ENCODE measurements around the gene RRBP1. TPM values are rescaled to one million over a fixed set of nuclear protein-coding genes. Genes with fewer than 3 reads are reported as not detected.
A peak's percentile ranks its signal among the peaks of the same experiment; 100 is the strongest.

RRBP1 gene
- total RNA-seq, 2 donors from 2014 or later = 112 to 148 TPM

GRCh38 chr20:17637413-17637780 lies 44.6 kb downstream of the RRBP1 start:
- WGBS = 61% methylated on average over 4 of the region's 4 CpGs
- no peaks in the 10 kb centered on the region for H3K9me3 ChIP-seq
- no peak overlapping the region for H3K27ac ChIP-seq
- no peak overlapping the region for H3K4me3 ChIP-seq
- H3K27me3 ChIP-seq (replicated peaks; ENCODE audit: insufficient read depth) = no peaks in the 10 kb centered on the region
- TF ChIP-seq, protein P1, sequence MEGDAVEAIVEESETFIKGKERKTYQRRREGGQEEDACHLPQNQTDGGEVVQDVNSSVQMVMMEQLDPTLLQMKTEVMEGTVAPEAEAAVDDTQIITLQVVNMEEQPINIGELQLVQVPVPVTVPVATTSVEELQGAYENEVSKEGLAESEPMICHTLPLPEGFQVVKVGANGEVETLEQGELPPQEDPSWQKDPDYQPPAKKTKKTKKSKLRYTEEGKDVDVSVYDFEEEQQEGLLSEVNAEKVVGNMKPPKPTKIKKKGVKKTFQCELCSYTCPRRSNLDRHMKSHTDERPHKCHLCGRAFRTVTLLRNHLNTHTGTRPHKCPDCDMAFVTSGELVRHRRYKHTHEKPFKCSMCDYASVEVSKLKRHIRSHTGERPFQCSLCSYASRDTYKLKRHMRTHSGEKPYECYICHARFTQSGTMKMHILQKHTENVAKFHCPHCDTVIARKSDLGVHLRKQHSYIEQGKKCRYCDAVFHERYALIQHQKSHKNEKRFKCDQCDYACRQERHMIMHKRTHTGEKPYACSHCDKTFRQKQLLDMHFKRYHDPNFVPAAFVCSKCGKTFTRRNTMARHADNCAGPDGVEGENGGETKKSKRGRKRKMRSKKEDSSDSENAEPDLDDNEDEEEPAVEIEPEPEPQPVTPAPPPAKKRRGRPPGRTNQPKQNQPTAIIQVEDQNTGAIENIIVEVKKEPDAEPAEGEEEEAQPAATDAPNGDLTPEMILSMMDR (IDR thresholded peaks at IDR 0.05) = no peak
- TF ChIP-seq POLR2AphosphoS5 (IDR thresholded peaks at IDR 0.05) = no peak
- no peak for TF ChIP-seq POLR2A (IDR thresholded peaks at IDR 0.05)
- no peak for DNase-seq (ENCODE audit: low spot score)
- H3K36me3 ChIP-seq = peaks cover 4 to 38% of the 10 kb centered on the region in 2 donors
- no peaks in the 10 kb centered on the region for H3K4me1 ChIP-seq (replicated peaks)
- intact Hi-C loops (cut with DNase I) = no loop called here

DNA sequence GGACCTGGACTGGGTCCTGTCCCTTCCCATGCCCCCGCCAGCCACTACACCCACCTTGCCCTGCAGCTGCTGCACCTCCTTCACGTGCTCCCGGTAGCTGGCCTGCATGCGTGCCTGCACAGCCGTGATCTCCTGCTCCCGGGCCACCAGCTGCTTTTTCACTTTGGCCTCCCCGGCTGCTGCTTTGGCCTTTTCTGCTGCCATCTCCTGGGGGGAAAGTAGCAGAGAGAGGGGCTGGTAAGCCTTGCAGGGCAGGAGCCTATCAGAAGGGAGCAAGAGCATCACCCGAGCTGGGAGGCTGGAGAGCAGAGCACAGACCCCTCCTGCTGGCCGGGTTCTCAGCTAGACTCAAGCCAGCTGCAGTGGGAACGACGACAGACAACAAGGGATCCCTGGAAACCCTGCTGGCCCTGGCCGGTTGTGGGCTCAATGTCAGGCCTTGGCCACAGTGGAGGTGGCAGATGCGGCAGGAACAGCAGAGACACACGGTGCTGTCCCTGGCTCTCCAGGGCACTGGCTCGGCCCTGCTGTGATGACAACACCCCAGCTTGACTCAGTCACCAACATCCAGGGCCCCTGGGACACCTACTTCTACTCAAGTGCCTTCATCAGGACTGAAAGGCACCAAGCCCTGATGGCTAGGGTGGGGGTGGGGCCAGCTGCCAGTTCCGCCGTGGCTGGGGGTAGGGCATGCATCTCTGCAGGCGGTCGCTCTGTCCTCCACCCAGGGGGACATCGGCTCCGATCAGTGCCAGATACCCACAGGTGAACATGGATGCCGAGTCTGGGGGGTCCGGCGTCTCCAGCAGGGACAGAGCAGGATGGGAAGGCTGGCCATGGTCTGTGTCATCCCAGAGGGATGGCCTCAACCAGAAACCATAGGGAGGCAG lies 45.3 kb downstream of the RRBP1 start:
- H3K4me1 ChIP-seq (replicated peaks) = no peaks in the 10 kb centered on the region
- no peak for DNase-seq (ENCODE audit: low spot score)
- H3K27me3 ChIP-seq (replicated peaks; ENCODE audit: insufficient read depth) = no peaks in the 10 kb centered on the region
- intact Hi-C loops (cut with DNase I) = no loop called here
- H3K4me3 ChIP-seq = no peak overlapping the region
- TF ChIP-seq, protein P1 (IDR thresholded peaks at IDR 0.05) = no peak
- TF ChIP-seq POLR2A (IDR thresholded peaks at IDR 0.05) (no peak), POLR2AphosphoS5 (IDR thresholded peaks at IDR 0.05) (no peak)
- H3K27ac ChIP-seq = no peak overlapping the region
- H3K9me3 ChIP-seq = no peaks in the 10 kb centered on the region
- peaks cover 4 to 36% of the 10 kb centered on the region in 2 donors for H3K36me3 ChIP-seq
- WGBS = 72% methylated on average over 23 of the region's 24 CpGs

- no peaks in the 10 kb centered on the region for H3K4me1 ChIP-seq (replicated peaks)
- TF ChIP-seq POLR2A (IDR thresholded peaks at IDR 0.05) = no peak
- no peaks in the 10 kb centered on the region for H3K27me3 ChIP-seq (replicated peaks; ENCODE audit: insufficient read depth)
- no peak overlapping the region for H3K4me3 ChIP-seq
- H3K9me3 ChIP-seq = no peaks in the 10 kb centered on the region
- H3K27ac ChIP-seq = peak overlapping the region in 1 of 2 donors; percentile 11
- intact Hi-C loops (cut with DNase I) = no loop called here
- 57% methylated on average over 23 of the region's 25 CpGs for WGBS
- DNase-seq (ENCODE audit: low spot score) = no peak
- H3K36me3 ChIP-seq = peaks cover 7 to 27% of the 10 kb centered on the region in 2 donors
These were observed 46.5 kb downstream of the RRBP1 start for GRCh38 chr20:17635332-17636244.

DNA sequence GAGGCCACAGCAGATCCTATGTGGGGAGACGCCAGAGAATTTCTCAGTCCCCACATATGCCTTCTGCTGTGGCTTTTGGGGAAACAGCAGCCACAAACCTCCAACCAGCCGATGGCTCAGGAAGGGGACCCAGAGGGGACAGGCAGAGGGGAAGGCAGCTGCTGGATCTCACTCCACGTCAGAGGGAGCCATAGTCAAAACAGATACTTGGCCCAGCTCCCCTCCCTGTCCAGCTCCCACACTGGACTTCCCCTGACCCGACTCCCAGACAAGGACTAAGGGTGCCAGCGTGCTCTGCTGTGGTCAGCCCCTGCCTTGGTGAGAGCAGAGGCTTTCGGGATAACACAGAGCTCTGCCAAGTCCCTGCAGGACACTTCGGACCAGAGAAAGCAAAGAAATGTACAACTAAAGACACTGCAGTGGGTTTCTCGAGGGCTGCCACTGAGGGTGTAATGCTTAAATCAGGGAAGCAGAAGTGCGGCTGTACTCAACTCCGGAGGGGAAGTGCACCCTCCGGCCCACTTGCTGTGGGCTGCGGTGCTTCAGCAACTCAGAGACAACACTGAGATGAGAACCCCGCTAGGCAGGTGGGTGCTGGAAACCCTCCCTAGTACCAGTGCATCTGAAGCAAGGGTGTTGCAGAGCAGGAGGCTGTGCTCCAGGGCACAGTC lies 47.2 kb downstream of the RRBP1 start:
- no peaks in the 10 kb centered on the region for H3K4me1 ChIP-seq (replicated peaks)
- H3K9me3 ChIP-seq = no peaks in the 10 kb centered on the region
- no peak overlapping the region for H3K4me3 ChIP-seq
- intact Hi-C loops (cut with DNase I) = no loop called here
- TF ChIP-seq, protein P1 (IDR thresholded peaks at IDR 0.05) = no peak
- TF ChIP-seq POLR2A (IDR thresholded peaks at IDR 0.05) = no peak
- peak overlapping the region; percentile 35 to 37 for H3K27ac ChIP-seq
- H3K27me3 ChIP-seq (replicated peaks; ENCODE audit: insufficient read depth) = no peaks in the 10 kb centered on the region
- 55% methylated on average over 13 of the region's 13 CpGs for WGBS
- no peak for DNase-seq (ENCODE audit: low spot score)
- H3K36me3 ChIP-seq = peaks cover 7 to 30% of the 10 kb centered on the region in 2 donors
